Esophagus muscularis mucosa (tissue), 4 donors: ENCODE measurements around the gene MAPK8.

Experiments used
- EP300 ChIP-seq: sonication (generic); formaldehyde crosslinking; IDR thresholded peaks from one replicate; pipeline ENCODE4 v1.6.1; 2017; ENCODE audit warnings: antibody characterized with exemption
- POLR2A ChIP-seq: fragments of 450-650 bp; IDR thresholded peaks from one replicate; pipeline ENCODE4 v1.6.1; 2017; ENCODE audit warnings: antibody characterized with exemption, moderate library complexity, mild to moderate bottlenecking, low read depth
- POLR2AphosphoS5 ChIP-seq, 2 donors: sonication (generic); formaldehyde crosslinking; IDR thresholded peaks; one replicate each; pipeline ENCODE4 v1.6.1; 2017; ENCODE audit warnings: antibody characterized with exemption in 2 of 2
- TF ChIP-seq, protein P1 (sequence below), 3 experiments: fragments of 200-600 bp in 2 of 3; fragments of 450-650 bp in 1 of 3; sonication (generic) in 2 of 3; IDR thresholded peaks; one replicate each; pipeline ENCODE4 v1.5.1; 2017 to 2019; ENCODE audit warnings: antibody characterized with exemption in 3 of 3, mild to moderate bottlenecking in 2 of 3, moderate library complexity in 1 of 3

DNA sequence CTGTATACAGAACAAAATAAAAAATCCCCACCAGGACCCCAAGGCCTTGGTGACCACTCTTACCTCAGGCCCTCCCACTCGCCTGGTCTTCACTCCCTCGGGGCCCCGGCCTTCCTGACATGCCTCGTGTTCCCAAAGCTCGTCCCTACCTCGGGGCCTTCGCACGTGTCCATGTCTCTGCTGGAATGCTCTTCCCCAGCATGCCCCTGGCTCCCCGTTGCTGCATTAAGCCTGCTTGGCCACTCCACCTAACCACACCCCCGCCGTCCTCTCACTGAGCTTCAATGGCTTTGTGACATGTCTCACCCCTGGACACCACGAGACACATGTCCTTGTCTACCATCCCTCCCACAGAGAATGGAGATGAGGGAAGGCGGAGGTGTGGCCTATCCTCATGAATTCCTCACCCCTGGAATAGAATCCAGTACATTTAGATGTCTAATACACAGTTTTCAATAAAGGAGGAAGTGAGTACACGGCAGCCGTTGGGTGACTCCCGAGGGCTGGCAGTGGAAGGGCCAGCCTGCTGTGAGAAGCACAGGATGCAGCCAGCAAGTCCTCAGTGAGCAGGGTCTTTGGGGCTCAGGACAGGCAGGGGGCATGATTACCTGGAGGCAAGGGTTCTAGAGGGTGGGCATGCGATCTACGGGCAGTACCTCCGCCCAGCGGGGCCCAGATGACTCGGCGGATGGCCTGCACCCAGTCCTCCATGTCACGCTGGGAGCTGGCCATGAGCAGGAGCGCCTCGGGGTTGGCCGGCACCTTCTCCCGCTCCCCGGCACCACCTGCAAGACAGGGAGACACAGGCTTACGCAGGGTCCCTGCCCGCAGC, 172.7 kb downstream of the MAPK8 start:
- TF ChIP-seq, protein P1, sequence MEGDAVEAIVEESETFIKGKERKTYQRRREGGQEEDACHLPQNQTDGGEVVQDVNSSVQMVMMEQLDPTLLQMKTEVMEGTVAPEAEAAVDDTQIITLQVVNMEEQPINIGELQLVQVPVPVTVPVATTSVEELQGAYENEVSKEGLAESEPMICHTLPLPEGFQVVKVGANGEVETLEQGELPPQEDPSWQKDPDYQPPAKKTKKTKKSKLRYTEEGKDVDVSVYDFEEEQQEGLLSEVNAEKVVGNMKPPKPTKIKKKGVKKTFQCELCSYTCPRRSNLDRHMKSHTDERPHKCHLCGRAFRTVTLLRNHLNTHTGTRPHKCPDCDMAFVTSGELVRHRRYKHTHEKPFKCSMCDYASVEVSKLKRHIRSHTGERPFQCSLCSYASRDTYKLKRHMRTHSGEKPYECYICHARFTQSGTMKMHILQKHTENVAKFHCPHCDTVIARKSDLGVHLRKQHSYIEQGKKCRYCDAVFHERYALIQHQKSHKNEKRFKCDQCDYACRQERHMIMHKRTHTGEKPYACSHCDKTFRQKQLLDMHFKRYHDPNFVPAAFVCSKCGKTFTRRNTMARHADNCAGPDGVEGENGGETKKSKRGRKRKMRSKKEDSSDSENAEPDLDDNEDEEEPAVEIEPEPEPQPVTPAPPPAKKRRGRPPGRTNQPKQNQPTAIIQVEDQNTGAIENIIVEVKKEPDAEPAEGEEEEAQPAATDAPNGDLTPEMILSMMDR (IDR thresholded peaks at IDR 0.05) = no peak
- no peak for TF ChIP-seq POLR2A
- TF ChIP-seq POLR2AphosphoS5 (IDR thresholded peaks at IDR 0.05) = no peak
- no peak for TF ChIP-seq EP300
